ENCODE data around the gene NDFIP1.
"Not testable (repeated sequence)": the region's sequence is repeated elsewhere in the genome, so short reads cannot be mapped to it uniquely, and the experiment has no call there.

The NDFIP1 gene

DNA sequence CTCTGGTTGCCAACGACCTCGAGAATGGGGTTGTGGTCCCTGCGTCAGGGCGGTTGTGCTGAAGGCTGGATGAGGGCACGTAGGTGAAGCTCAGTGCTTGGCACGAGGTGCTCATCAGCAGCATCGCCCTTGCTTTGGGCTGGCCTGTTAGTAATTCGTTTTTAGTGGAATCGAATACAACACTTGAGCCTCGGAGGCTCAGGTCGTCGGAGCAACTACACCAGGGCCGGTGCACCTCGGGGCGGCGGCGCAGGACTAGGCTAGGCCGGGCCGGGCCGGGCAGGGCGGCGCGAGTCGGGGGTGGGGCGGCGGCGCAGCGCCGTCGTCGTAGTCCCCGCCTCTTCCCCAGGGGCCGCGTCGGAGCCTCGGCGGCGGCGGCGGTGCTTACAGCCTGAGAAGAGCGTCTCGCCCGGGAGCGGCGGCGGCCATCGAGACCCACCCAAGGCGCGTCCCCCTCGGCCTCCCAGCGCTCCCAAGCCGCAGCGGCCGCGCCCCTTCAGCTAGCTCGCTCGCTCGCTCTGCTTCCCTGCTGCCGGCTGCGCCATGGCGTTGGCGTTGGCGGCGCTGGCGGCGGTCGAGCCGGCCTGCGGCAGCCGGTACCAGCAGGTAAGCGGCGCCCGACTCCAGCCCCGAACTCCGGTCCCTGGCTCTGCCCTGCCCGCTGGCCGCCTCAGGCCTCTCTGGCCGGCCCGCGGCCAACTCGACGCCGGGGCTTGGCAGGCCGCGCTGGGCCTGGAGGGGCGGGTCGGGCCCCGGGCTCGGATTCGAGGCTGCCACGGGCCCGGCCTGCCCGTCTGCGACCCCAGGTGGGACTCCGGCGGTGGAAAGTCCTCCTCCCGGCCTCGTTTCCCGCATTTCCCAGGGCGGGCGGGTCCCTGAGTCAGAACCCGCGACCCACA, at the start of gene NDFIP1:
NDFIP1 (plus strand) TSS at position 348 of the 899 bp plus-strand sequence; CDS start at position 544, 196 bp downstream.
- DNase-seq = peak; percentile 41

DNA sequence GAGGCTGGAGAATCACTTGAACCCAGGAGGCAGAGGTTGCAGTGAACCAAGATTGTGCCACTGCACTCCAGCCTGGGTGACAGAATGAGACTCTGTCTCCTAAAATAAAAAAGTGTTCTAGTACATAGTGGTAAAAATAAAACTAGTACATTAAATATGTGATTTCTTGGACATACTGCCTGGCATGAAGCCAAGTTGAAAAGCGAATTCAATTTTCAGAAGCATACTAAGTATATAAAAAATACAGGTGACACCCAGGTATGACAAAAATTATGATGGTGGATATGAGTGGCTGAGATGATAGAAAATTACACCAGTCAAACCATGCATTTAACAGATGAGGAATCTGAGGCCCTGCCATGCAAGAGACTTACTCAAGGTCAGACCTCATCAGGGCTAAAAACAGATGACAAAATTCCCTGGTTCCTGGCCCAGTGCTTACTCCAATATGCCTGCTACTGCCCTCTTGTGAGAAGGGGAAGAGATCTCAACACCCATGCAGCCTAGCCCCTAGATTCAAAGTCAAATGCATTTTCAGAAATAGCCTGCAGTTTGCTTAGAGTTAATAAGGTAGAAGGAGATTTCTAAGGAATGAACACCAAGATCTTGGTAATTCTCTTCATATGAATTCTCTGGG, 49.2 kb upstream of the NDFIP1 start:
- no peak for DNase-seq

- no peak for DNase-seq
Measured at GRCh38 chr5:142063376-142063775, 45.2 kb upstream of the NDFIP1 start.

- DNase-seq = peak; percentile 47
Measured at GRCh38 chr5:142063878-142064331, 44.7 kb upstream of the NDFIP1 start.

DNA sequence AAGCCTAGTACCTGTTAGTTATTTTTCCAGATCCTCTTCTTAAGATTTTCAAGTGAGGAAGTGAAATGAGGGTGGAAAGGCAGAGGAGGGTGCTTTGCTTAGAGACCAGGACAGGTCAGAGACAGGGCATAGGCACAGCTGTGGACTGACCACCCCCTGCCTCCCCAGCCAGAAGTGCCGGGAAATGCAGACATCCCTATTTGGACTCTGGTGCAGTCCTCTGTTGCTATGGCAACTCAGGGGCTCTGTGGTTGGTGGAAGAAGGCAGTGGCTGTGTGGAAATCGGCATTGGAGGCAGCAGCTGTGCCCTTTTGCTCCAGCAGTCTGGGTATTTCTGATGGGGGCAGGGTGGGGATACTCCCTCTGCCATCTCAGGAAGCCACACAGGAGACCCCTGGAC, 43.3 kb upstream of the NDFIP1 start:
- DNase-seq = no peak

- no peak for DNase-seq
Measured at GRCh38 chr5:142069606-142070399, 38.8 kb upstream of the NDFIP1 start.

DNA sequence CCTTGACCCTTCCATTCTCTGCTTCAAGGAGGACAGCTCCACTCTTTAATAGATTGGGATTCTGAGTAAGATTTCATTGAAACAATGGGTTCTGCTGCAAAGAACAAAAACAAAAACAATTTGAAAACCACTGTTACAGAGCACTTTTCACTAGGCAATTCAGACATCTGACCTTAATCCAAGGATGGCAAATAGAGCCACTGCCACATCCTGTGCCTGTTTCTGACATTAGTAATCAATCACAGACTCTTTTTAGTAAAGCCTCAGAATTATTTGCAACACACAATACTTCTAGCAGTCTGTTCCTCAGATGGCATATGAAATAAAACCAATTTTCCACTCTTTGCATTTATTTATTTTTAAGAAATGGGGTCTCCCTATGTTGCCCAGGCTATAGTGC, 37.8 kb upstream of the NDFIP1 start:
- no peak for DNase-seq

GRCh38 chr5:142072488-142072887, 36.1 kb upstream of the NDFIP1 start:
- no peak for DNase-seq

- DNase-seq = no peak
Measured at GRCh38 chr5:142073362-142073988, 35.1 kb upstream of the NDFIP1 start.

DNA sequence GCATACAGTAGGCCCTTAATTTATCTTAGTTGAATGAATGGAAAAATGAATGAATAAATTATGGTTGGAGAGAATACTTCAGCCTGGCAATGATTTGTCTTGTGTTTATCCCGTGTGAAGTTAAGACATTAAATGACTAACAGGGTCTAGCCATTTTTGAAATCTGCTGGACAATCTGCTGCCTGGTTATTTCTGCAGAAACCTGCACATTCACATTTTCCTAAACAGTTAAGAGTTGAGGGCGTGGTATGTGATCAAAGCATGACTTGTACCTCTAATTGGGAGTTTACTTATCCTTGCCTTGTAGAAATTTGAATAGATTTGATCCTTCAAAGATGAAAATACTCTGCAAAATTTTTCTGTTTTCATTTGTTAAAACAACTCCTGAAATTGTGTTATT, 34.6 kb upstream of the NDFIP1 start:
- DNase-seq = no peak

DNA sequence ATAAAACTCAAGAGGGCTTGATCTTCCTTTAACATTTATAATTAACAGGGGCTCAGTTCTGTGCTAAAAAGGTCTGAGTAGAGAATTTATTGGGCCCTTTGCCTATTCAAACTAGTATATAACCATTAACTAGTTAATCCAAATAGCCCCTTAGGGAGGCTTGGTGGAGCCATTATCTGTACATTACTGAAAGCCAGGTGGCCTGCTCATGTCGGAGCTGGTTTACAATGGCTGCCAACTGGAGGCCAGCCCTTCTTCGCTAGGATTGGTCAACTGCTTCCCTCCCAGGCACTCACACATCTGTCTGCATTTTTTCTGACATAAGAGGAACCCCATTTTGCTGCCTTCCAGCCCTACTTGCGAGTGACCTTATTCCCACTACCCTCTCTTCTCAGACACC, 30.4 kb upstream of the NDFIP1 start:
- DNase-seq = peak; percentile 91

GRCh38 chr5:142078706-142079105, 29.9 kb upstream of the NDFIP1 start:
- no peak for DNase-seq

GRCh38 chr5:142079306-142079721, 29.3 kb upstream of the NDFIP1 start:
- peak; percentile 38 for DNase-seq

GRCh38 chr5:142080248-142080647, 28.3 kb upstream of the NDFIP1 start:
- DNase-seq = peak; percentile 38

DNA sequence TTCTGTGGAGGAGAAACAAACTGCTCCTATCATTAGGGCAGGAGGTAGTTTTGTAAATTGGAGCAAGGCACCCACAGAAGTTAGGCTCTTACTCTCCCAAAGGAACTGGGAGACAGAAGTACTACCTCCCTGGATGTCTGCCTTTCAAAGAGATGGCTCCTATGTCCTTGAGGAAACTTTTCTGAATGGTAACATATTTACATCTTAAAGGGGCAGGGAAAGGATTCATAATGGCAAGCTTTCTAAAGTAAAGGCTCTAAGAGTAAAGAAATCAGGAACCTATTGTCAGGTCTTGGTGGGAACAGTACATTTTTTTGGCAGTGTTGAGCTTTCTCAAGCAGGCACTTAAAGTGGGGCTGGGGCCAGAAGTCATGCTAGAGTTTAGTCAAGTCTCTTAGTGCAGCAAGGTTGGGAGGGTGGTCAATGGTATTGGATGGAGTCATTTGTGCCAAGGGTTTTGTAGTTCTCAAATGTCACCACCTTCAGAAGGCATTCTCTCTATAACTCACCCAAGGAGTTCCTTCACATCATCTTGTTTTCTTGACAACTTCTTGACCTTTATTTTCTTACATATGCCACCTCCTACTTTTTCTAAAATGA, 26.3 kb upstream of the NDFIP1 start:
- no peak for DNase-seq

- DNase-seq = no peak
Measured at GRCh38 chr5:142086229-142086628, 22.4 kb upstream of the NDFIP1 start.

- DNase-seq = no peak
Measured at GRCh38 chr5:142086679-142087078, 21.9 kb upstream of the NDFIP1 start.

DNA sequence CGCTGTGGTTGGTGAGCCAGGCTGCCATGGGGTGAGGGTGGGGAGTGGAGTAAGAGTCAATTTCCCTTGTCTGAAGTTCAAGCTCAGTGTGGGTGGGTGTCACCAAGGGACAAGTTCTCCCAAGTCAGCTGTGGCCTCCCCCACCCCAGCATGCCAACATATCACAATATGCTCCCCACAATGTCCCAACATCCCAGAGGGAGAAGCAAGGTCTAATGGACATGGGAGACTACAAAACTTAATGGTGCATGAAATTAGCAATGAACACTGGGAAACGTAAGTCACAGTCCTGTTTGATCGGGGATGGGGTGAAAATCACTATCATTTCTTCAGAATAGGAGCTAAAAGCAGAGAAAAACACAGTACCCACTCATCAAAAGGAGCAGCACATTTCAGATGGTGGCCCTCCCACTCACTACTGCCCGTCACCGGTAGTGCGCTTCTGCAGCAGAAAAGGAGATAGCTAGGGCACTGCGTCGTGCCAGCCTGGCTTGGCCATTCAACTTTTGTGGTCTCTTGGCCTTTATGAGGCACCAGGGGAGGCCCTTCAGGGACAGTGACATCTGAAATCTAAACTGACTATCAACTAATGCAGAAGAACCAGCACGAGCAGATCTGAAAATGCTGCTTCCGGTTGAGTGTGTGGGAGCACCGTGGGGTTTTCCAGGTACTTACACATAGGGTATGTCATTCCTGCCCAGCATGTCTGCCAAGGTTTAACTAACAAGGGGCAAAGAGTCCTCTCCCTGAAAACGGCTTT, 20.5 kb upstream of the NDFIP1 start:
- no peak for DNase-seq

GRCh38 chr5:142088855-142089479, 19.6 kb upstream of the NDFIP1 start:
- DNase-seq = not testable (repeated sequence)

DNA sequence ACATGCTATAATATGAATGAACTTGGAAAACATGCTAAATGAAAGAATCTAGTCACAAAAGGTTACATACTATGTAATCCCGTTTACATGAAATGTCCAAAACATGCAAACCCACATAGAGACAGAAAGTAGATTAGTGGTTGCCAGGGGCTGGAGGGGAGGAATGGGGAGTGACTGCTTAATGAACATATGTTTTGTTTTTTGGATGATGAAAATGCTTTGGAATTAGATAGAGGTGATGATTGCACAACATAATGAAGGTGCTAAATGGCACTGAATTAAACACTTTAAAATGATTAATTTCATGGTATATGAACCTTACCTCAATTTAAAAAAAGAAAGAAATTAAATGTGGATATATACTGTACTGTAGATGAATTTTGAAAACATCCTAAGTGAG, 17.6 kb upstream of the NDFIP1 start:
- no peak for DNase-seq

- DNase-seq = no peak
Measured at GRCh38 chr5:142091922-142092321, 16.7 kb upstream of the NDFIP1 start.

Measured in NCI-H1105 (cell line).